GM12875 (cell line): Measurements from ENCODE around the gene CBX2.
"Not testable (repeated sequence)": the region's sequence is repeated elsewhere in the genome, so short reads cannot be mapped to it uniquely, and the experiment has no call there.

Source experiments
- H3K4me3 ChIP-seq: one replicate; pipeline ENCODE4 v1.5.1; 2011; ENCODE audit warnings: low read depth, low read length, control low read depth
- TF ChIP-seq, protein P1 (sequence below): IDR thresholded peaks from 2 replicates; pipeline ENCODE4 v1.5.1; 2011; ENCODE audit warnings: low read depth, mild to moderate bottlenecking, control low read depth, inconsistent platforms, low read length, moderate library complexity, borderline replicate concordance; ENCODE audit not compliant: insufficient read depth

The CBX2 gene

DNA sequence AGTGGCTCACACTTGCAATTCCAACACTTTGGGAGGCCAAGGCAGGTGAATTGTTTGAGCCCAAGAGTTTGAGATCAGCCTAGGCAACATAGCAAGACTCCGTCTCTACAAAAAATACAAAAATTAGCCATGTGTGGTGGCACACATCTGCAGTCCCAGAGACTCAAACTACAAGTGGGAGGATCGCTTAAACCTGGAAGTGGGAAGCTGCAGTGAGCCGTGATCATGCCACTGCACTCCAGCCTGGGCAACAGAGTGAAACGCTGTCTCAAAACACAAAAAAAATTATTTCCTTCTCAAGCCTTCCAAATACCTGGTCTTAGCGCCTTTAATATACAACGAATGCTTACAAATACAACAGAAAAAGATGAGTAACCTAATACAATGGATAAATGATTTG, 19.7 kb upstream of the CBX2 start:
- TF ChIP-seq, protein P1, sequence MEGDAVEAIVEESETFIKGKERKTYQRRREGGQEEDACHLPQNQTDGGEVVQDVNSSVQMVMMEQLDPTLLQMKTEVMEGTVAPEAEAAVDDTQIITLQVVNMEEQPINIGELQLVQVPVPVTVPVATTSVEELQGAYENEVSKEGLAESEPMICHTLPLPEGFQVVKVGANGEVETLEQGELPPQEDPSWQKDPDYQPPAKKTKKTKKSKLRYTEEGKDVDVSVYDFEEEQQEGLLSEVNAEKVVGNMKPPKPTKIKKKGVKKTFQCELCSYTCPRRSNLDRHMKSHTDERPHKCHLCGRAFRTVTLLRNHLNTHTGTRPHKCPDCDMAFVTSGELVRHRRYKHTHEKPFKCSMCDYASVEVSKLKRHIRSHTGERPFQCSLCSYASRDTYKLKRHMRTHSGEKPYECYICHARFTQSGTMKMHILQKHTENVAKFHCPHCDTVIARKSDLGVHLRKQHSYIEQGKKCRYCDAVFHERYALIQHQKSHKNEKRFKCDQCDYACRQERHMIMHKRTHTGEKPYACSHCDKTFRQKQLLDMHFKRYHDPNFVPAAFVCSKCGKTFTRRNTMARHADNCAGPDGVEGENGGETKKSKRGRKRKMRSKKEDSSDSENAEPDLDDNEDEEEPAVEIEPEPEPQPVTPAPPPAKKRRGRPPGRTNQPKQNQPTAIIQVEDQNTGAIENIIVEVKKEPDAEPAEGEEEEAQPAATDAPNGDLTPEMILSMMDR, result no peak
- H3K4me3 ChIP-seq, result no peak overlapping the region

- TF ChIP-seq, protein P1, result no peak
Measured at GRCh38 chr17:79760197-79760906, 17.6 kb upstream of the CBX2 start.

DNA sequence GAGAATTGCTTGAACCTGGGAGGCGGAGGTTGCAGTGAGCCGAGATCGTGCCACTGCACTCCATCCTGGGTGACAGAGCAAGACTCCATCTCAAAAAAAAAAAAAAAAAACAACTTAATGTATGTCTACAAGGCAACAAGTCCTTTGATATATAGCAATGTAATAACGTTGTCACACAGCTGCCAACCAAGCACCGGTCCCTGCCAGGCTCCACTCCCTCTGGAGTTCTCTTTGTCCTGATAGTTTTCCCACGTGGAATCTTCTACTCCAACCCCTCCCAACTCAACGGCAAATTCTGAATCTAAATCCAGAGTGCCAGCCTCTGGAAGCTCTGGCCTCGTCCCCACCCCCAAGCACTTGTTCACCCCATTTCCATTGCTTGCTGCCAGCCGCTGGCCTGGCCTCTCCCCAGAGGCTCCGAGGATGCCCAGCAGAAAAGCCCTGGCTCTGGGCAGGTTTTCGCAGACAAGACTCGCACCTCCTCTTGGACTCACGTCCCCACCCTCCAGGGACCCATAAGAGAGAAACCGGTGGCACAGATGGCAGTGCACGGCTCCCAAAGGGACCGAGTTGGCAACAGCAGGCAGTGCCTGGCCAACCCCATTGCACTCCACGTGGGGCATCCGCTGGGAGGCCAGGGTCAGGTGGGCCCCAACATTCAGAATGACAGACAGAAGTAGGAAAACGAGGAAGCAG, 15.9 kb upstream of the CBX2 start:
- H3K4me3 ChIP-seq, result no peak overlapping the region
- TF ChIP-seq, protein P1, result no peak

More at GRCh38 chr17:79760197-79760906, 17.6 kb upstream of the CBX2 start:
- H3K4me3 ChIP-seq, result no peak overlapping the region

GRCh38 chr17:79765708-79766107, 12.2 kb upstream of the CBX2 start:
- TF ChIP-seq, protein P1, result no peak

GRCh38 chr17:79769570-79770506, 8.1 kb upstream of the CBX2 start:
- TF ChIP-seq, protein P1, result no peak
- H3K4me3 ChIP-seq, result no peak overlapping the region

More at GRCh38 chr17:79765708-79766107, 12.2 kb upstream of the CBX2 start:
- H3K4me3 ChIP-seq, result no peak overlapping the region

DNA sequence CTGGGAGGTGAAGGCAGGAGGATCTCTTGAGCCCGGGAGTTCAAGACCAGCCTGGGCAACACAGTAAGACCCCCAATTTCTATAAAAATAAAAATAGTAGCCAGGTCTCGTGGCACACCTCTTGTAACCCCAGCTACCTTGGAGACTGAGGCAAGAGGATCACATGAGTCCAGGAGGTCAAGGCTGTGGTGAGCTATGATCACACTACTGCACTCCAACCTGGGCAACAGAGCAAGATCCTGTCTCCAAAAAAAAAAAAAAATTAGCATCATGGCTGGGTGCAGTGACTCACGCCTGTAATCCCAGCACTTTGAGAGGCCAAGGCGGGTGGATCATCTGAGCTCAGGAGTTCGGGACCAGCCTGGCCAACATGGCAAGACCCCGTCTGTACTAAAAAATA, 6.7 kb upstream of the CBX2 start:
- TF ChIP-seq, protein P1, result no peak
- H3K4me3 ChIP-seq, result no peak overlapping the region

GRCh38 chr17:79772726-79773125, 5.2 kb upstream of the CBX2 start:
- H3K4me3 ChIP-seq, result not testable (repeated sequence)
